GM18511 (cell line): ENCODE measurements around the gene DCST1.

ENCODE experiments used
- ATAC-seq: cut with Tn5 transposase; IDR thresholded peaks from one replicate; pipeline ENCODE4 v1.9.1; 2021; ENCODE audit warnings: mild to moderate bottlenecking, moderate library complexity; ENCODE audit not compliant: unreplicated experiment

The DCST1 gene

GRCh38 chr1:155001425-155001674, 32.3 kb upstream of the DCST1 start:
- no peak for ATAC-seq

DNA sequence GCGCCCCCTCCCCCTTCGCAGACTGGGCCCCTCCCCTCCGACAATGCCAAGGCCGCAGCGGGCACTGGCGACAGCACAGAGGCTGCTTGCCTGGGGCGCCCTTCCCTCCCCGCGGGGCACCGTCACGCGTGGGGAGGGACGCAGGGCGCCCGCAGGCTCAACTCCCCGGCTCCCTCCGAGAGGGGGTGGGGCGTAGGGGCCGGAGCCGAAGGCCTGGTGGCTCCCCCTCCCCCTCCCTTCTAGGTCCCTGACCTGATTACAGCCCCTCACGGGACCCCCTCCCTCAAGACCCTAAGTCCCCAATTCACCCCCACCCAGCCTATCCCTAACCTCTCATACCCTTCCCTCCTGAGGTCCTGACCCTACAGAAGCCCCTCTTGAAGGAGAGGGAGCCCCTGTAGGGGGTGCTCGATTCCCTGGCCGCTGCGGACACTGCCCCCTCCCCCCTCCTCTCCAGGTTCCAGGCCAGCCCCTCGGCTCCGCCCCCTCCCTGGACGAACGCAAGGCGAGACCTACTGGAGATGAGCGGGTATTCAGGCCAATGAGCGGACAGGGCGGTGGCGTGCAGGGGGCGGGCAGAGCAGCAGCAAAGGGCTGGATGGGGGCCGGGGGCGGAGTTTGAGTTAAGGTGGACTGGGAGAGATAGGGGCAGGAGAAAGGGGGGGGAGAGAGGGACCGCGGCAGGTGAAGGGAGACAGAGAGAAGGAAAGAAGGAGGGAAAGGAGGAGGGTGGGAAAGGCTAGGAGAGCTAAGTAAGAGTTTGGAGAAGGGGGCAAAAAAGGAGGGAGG, 31.8 kb upstream of the DCST1 start:
- ATAC-seq, result peak; percentile 51

- no peak for ATAC-seq
Measured at GRCh38 chr1:155002464-155003226, 31.0 kb upstream of the DCST1 start, which contains the start of gene ZBTB7B. TSS of gene ZBTB7B (plus strand) at chr1:155002802. CDS start at chr1:155014661, 11,859 bp downstream.

- ATAC-seq, result no peak
Measured at GRCh38 chr1:155003227-155003765, 30.3 kb upstream of the DCST1 start.

DNA sequence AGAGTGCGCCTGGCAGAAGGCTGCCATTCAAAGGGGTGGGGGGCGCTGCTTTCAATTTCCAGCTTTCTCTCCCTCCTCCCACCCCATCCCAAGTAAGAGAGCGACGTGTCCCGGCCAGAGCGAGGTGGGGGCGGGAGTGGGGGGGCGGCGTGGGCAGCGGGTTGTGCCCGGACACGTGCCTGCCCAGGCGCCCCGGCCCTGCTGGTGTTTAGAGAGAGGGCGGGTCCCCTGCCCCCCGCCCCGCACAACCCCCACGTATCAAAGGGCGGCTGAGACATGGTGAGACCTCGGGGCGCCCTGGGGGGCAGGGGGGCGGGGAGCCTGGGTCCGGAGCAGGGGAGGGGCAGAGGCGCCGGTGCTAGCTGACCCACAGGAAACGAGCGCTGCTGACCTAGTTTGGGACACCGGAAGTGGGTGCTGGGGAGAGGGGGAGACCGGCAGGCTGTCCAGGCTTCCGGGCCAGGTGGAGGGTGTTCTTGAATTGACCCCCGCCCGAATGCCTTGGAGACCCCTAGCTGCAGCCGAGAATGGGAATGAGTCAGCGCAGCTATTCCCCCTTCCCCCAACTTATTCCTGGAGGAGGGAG, 29.8 kb upstream of the DCST1 start:
- ATAC-seq, result no peak

- ATAC-seq, result no peak
Measured at GRCh38 chr1:155004352-155005075, 29.1 kb upstream of the DCST1 start.

GRCh38 chr1:155005076-155006011, 28.3 kb upstream of the DCST1 start:
- no peak for ATAC-seq

DNA sequence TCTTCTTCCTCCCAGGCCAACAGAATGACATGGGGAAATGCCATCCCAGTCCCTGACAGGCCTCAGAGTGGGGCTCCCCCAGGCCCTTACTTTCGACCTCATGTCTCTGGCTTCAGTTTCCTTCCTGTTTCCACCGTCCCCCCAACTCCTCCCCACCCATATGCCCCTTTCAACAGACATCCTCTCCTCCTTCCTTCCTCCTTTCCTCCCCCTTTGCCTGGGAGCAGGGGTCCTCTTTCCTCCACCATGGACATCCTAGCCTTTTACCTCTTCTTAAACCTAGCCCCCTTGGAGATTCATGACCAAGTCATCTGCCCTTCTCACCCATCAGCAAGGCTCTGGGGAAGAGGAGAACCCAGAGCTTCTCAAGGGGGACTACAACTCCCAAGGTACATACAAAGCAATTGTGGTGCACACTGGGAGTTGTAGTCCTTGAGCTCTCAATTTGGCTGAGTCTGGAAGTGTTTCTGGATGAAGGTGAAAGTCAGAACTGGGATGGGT, 27.0 kb upstream of the DCST1 start:
- ATAC-seq, result no peak

DNA sequence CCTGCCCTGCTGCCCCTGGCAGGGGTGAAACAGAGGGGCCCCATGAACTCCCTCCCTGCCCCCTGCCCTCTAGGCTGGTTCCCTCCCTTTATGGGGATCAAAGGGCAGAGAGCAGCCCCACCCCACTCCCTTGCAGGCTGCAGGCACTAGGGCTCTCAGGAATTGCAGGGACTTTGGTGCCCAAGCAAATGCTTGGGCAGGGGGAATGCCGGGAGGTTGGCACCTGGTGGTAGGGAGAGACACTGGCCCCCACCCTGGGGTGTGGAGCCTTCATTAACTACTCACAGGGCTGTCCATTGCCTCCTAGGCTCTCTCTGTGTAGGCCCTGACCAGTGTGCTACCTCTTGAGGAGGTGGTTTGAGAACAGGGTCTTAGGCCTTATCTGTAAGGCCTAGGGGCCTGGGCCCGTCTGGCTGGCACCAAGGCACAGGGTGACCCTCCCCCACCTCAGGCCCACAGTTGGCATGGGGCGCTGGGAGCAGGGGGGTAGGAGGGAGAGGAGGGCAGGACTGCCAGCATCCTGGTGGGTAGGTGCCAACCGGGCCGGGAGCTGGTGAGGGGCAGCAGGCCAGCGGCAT, 26.3 kb upstream of the DCST1 start:
- no peak for ATAC-seq

DNA sequence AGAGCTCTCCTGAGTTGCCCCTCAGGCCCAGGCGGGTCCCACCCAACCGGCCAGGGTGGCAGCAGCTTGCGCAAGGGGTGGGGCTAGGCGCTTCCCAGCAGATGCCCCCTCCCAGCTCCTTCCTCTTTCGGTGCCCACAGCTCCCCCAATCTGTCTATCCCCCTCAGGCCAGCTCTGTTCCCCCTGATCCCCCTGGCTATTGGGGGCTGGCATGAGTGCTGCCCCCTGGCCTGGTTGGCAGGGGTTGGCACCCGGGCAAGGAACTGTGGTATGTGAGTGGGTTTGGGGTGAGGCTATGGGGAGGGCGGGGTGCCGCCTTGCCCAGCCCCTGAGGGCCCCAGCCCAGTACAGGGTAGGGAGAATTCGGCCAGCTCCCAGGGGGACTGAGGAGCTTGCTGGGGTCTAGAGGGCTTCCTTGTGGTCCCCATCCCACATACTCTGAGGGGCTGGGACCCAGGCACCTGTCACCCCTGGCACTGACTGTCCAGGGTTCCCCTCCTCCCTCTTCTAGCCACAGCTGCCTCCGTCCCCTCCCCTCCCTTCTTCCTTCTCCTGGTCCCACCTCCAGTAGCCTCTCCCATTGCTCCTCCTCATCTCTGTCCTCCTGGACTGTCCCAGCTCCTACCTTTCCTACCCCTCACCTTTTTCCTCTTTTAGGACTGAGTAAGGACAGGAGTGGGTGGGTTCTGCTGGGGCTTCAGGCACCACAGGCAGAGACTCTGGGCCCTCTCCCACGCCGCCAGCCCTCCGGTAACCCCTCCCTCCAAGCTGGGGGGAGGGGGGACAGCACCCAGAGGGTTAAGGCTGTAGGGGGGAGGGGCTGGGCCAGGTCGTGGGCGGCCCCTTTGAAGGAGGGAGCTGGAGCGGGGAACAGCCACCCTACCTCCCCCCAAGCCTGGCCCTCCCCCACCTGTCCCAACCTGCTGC, 25.3 kb upstream of the DCST1 start:
- ATAC-seq, result no peak

DNA sequence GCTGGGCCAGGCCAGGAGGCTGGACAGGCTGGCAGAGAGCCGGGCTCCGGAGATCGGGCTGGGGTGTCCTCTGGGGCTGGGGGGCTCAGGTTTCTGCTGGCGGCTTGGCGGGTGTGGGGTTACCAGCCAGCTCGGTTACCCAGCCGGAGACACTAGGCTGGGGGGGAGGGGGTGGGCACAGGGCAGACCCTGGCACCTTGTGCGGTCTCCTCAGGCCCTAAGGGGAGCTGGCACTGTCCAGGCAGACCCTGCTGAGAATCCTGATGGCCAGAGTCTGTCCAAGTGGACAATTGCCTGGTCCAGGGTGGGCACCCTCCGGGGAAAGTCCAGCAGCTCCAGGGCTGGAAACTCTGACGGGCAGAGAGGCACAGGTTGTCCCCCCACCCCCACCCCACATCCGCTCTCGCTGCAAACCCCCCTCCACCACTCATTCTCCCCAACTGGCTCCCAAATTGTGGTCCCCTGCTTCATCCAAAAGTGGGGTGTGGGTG, 24.4 kb upstream of the DCST1 start:
- no peak for ATAC-seq

- no peak for ATAC-seq
Measured at GRCh38 chr1:155009742-155010141, 23.9 kb upstream of the DCST1 start.

GRCh38 chr1:155010211-155010918, 23.3 kb upstream of the DCST1 start:
- no peak for ATAC-seq

DNA sequence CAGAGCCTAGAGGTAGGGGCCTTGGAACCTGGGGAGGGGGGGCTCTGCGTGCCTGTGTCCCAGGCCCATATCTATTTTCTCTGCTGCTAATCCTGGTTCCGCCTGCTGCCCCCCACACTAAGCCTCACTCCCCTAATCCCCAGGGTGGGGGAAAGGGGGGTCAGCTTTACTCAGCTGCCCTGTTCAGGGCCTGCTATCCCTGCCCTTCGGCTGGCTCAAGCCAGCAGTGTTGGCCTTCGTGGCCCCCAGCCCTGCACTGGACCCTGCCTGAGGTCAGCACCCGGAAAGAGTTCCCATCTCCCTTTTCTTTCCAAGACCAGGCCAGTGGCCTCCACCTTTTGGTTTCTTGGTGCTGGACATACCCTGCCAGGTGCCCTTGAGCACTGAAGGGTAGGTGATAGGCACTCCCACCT, 22.6 kb upstream of the DCST1 start:
- no peak for ATAC-seq

DNA sequence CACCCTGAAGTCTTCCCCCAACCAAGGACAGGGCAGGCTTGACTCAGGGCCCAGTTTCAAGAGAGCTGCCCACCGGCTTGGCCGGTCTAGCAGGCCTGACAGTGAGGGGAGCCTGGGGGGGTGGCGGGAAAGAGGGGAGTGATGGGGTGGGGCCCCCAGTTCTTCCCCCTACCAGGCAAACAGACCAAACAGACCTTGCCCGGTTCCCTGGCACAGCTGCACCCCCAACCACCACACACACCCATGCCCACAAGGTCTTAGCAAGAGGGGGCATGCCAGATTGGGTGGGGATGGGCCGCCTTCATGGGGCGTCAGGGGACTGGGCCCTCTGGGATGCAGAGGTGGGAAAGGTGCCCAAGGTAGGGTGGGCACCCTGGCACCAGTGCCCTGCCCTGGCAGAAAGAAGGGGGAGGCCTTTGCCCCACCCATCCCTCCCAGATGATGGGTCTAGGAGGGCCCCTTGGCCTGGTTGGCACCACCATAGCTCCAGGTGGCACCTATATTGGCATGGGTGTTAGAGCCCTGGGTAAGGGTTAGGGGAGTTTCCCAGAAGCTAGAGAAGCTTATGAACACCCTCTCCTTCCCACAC, 22.1 kb upstream of the DCST1 start:
- no peak for ATAC-seq

GRCh38 chr1:155012026-155012546, 21.5 kb upstream of the DCST1 start:
- no peak for ATAC-seq
